GM10266 (cell line): ENCODE results near the gene WWTR1.

Experiments
- DNase-seq: peaks from one replicate; pipeline ENCODE4 v3.0.0; 2012; ENCODE audit errors: extremely low spot score
- TF ChIP-seq, protein P1 (sequence below): IDR thresholded peaks from 2 replicates; pipeline ENCODE4 v1.5.1; 2012; ENCODE audit warnings: mild to moderate bottlenecking, low read depth; ENCODE audit not compliant: control insufficient read depth, insufficient read depth; ENCODE audit errors: missing control alignments

The WWTR1 gene

DNA sequence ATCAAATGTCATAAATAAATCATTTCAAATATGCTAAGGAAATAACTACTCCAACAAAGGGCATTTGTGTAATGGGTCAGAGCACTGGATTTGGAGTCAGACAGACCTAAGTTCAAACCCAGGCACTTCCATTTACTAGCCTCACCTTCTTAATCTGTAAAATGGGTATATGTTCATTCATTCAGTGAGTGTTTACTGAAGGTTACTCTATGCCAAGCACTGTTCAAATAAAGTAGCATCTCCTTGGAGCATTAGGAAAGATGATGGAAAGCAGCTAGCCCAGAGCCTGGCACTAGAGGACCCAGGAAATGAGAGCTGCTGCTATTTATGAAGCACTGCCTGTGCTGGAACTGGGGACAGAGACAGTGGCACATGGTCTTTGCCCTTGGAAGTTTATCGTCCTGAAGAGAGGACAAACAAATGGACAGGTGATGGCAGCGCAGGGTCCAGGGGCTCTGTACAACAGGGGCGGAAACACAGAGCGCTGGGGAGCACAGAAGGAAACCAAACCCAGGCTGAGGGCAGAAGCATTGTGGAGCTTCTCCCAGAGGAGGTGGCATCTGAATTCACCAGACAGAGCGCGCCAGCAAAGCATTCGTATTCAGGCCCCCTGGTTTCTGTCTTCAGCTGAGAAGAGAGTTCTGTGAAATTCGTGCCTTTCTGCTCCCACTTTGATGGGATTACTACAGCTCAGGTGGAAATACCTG is 164.4 kb downstream of the WWTR1 start:
- DNase-seq, result no peak
- TF ChIP-seq, protein P1, sequence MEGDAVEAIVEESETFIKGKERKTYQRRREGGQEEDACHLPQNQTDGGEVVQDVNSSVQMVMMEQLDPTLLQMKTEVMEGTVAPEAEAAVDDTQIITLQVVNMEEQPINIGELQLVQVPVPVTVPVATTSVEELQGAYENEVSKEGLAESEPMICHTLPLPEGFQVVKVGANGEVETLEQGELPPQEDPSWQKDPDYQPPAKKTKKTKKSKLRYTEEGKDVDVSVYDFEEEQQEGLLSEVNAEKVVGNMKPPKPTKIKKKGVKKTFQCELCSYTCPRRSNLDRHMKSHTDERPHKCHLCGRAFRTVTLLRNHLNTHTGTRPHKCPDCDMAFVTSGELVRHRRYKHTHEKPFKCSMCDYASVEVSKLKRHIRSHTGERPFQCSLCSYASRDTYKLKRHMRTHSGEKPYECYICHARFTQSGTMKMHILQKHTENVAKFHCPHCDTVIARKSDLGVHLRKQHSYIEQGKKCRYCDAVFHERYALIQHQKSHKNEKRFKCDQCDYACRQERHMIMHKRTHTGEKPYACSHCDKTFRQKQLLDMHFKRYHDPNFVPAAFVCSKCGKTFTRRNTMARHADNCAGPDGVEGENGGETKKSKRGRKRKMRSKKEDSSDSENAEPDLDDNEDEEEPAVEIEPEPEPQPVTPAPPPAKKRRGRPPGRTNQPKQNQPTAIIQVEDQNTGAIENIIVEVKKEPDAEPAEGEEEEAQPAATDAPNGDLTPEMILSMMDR, result no peak

DNA sequence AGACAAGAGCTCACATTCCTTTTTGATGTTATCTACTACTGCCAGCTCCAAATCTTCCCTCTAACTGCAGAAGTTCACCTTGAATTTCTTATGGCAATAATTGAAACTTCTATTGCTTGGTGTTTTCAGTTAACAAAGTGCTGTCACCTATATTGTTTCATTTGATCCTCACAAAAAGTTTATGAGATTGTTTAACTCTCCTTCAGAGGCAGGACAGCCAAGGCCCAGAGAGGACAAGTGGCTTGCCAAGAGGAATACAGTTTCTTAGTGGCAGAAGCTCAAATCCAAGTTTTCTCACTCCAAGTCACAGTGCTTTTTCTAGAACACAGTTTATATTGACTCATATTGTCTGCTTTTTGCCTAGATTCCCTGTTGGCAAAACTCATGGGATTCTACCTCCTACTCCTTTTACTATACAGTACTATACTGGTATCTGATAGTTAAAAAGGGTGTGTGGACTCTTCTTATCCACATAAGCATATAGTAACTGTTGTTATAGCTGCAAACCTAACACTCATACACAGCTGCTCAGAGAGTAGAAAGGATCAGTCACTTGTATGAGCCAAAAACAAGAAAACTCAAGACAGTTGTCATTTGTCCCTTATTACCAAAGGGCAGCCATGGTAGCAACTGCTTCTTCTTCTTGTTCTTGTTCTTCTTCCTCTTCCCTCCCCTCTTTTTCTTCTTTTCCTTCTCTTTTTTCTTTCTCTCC is 167.4 kb downstream of the WWTR1 start:
- no peak for DNase-seq

DNA sequence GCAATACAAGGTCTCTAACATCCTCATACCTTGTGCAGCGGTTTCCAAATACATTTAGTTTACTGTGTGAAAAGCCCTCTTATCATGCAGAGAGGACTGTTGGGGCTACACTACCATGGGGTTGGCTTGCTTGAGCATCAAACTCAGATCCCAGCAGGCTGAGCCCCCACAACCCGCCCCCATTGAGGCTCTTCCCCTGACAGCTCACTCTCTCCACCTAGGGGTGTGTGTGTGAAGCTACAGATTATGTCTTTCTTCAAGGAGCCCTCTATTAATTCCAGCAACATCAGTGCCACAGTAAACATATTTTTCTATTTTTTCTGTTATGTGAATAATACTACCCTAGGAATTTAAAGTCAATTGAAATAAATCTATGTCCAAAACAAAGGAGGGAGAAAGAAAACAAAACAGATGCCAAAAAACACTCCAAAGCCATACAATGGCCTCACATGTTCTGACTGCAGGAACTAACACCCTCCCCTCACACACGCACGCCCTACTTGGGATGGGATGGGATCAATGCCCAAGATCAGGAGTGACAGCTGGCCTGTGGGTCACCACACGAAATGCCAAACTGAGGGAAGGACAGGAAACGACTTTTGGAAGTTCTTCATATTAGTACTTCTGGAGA is 168.7 kb downstream of the WWTR1 start:
- DNase-seq, result no peak

More for the DNA sequence above, 167.4 kb downstream of the WWTR1 start:
- TF ChIP-seq, protein P1, result no peak

DNA sequence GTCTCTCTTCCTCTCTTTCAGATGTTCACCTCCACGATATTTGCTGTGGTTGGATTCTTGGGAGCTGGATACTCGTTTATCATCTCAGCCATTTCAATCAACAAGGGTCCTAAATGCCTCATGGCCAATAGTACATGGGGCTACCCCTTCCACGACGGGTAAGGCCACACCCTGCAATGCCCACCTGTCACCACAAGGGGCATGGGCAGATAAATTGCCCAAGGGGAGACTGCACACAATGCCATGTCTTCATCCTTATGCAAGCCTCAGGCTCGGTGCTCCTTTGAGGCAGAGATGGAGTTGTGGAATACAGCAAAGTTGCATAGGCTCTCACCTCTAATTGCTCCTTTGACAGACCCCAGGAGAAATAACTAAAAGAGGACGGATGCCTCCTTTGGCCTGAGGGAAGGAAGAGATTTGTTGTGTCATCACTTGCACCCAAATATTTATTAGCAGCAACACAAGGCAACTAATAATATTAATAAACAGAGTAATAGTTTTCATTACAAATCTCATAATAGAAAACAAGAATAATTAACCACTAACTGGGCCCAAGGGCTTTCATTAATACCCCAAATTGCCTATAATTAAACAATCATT is 170.1 kb downstream of the WWTR1 start:
- TF ChIP-seq, protein P1, result peak; percentile 63
- DNase-seq, result peak; percentile 32

More for the DNA sequence above, 168.7 kb downstream of the WWTR1 start:
- TF ChIP-seq, protein P1, result peak; percentile 35

DNA sequence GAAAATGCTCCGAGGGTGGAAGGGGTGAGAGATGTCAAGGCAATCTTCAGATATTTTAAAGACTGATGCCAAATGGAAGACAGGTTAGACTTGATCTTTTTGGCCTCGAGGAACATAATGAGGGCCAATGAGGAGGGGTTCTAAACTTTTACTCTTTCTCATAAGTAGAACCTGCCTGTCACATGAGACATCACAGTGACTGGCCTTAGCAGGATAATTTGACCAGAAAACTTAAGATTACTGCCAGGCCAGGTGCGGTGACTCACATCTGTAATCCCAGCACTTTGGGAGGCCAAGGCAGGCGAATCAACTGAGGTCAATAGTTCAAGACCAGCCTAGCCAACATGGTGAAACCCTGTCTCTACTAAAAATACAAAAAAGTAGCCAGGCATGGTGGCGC is 171.1 kb downstream of the WWTR1 start:
- no peak for DNase-seq
- TF ChIP-seq, protein P1, result no peak

DNA sequence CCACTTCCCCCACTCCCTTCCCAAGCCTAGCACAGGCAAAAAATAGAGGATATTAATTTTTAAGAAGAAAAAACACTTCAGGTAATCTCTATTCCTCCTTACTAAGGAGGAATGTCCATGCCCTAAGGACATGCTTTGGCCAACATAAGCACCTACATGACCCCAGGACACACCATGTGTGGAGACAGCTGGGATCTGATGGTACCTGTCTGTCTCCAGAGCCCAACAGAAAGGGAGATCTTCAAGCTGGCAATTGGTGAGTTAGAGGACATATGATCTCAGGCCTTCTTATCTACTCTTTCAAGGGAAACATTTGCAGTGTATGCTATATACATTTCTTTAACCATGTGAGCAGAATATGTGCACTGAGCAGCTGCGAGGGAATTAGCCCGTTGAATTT is 176.3 kb downstream of the WWTR1 start:
- TF ChIP-seq, protein P1, result no peak
- no peak for DNase-seq

DNA sequence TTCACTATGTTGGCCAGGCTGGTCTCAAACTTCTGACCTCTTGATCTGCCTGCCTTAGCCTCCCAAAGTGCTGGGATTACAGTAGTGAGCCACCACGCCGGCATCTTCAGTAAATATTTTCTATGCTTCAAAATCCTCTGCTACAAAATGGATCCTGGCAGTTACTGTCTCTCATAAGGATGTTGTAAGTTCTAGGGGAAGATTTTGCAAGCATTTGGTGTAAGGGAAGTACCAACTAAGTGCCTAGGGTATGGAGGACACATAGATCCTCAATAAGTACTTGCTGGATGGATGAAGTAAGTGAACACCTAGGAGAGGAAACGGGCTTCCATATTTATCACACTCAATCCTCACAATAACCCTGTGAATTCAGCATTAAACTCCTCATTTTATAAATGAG is 176.8 kb downstream of the WWTR1 start:
- TF ChIP-seq, protein P1, result no peak
- DNase-seq, result no peak
